ENCODE measurements around the gene FTO.

DNA sequence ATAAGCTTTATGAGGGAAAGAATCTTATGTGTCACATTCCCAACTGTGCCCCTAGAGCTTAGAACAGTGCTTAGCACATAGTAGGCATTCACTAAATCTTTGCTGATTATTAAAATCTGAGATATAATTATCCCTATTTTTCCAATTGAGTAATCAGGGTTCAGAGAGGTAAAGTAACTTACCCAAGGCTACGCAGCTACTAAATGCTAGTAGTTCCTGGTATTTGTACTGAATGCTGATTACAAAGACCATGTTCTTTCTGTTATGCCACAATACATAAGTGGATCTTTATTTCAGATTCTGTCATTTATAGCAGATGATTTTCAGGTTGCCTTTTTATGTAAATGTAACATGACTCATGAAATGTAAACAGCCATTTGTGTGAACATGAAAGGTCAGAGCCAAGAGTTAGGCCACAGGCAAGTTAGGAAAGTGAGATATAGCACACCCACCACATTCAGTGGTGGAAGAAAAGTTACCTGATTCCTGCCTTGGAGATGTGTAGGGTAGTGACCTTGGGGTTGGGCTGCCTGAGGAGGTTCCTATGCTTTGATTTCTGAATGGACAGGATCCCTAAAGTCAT lies 77.2 kb downstream of the FTO start:
- no peak for TF ChIP-seq POLR2AphosphoS5 (IDR thresholded peaks at IDR 0.05; ENCODE audit: low read depth, low read length)
- TF ChIP-seq, protein P1, sequence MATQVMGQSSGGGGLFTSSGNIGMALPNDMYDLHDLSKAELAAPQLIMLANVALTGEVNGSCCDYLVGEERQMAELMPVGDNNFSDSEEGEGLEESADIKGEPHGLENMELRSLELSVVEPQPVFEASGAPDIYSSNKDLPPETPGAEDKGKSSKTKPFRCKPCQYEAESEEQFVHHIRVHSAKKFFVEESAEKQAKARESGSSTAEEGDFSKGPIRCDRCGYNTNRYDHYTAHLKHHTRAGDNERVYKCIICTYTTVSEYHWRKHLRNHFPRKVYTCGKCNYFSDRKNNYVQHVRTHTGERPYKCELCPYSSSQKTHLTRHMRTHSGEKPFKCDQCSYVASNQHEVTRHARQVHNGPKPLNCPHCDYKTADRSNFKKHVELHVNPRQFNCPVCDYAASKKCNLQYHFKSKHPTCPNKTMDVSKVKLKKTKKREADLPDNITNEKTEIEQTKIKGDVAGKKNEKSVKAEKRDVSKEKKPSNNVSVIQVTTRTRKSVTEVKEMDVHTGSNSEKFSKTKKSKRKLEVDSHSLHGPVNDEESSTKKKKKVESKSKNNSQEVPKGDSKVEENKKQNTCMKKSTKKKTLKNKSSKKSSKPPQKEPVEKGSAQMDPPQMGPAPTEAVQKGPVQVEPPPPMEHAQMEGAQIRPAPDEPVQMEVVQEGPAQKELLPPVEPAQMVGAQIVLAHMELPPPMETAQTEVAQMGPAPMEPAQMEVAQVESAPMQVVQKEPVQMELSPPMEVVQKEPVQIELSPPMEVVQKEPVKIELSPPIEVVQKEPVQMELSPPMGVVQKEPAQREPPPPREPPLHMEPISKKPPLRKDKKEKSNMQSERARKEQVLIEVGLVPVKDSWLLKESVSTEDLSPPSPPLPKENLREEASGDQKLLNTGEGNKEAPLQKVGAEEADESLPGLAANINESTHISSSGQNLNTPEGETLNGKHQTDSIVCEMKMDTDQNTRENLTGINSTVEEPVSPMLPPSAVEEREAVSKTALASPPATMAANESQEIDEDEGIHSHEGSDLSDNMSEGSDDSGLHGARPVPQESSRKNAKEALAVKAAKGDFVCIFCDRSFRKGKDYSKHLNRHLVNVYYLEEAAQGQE (IDR thresholded peaks at IDR 0.05; ENCODE audit: insufficient read depth in 1 of 2, low read depth in 2 of 2, low read length in 2 of 2), result no peak
- no peak for TF ChIP-seq TAF1 (IDR thresholded peaks at IDR 0.05; ENCODE audit: borderline replicate concordance, insufficient read depth, low read length)

All from PFSK-1 (cell line).